Brain microvascular endothelial cell (primary cell): ENCODE measurements around the gene YDJC.

ENCODE experiments used
- DNase-seq: peaks from one replicate; pipeline ENCODE4 v3.0.0-alpha.2; 2020
- H3K27ac ChIP-seq: fragments of 250-450 bp; sonication (Bioruptor Pico); 2 replicates; pipeline ENCODE4 v1.5.1; 2020; ENCODE audit warnings: mild to moderate bottlenecking, moderate library complexity
- H3K27me3 ChIP-seq: fragments of 250-450 bp; sonication (Bioruptor Pico); replicated peaks from 2 replicates; pipeline ENCODE4 v1.5.1; 2020; ENCODE audit warnings: mild to moderate bottlenecking
- H3K36me3 ChIP-seq: fragments of 250-450 bp; sonication (Bioruptor Pico); replicated peaks from 2 replicates; pipeline ENCODE4 v1.5.1; 2020; ENCODE audit warnings: mild to moderate bottlenecking
- H3K4me3 ChIP-seq: 2 replicates; pipeline ENCODE4 v1.5.1; 2011; ENCODE audit warnings: low read depth, mild to moderate bottlenecking, control low read depth, low read length, moderate library complexity
- CTCF ChIP-seq: IDR thresholded peaks from 2 replicates; pipeline ENCODE4 v1.5.1; 2011; ENCODE audit warnings: low read depth, mild to moderate bottlenecking, moderate library complexity, low read length, control low read depth, inconsistent platforms; ENCODE audit errors: missing control alignments
- in situ Hi-C: cut with HindIII; loops from 2 replicates; pipeline ENCODE4 v1.10.0; 2017; ENCODE audit warnings: low sequenced_read_pairs, low pct_ligation_motif_present

The YDJC gene

GRCh38 chr22:21663738-21664137, 33.9 kb upstream of the YDJC start:
- no peaks in the 10 kb centered on the region for H3K36me3 ChIP-seq
- H3K27me3 ChIP-seq, result peaks cover 5% of the 10 kb centered on the region
- H3K4me3 ChIP-seq, result no peak overlapping the region
- in situ Hi-C loops, result no loop called here
- no peak for DNase-seq
- H3K27ac ChIP-seq, result no peak overlapping the region
- TF ChIP-seq CTCF, result no peak

DNA sequence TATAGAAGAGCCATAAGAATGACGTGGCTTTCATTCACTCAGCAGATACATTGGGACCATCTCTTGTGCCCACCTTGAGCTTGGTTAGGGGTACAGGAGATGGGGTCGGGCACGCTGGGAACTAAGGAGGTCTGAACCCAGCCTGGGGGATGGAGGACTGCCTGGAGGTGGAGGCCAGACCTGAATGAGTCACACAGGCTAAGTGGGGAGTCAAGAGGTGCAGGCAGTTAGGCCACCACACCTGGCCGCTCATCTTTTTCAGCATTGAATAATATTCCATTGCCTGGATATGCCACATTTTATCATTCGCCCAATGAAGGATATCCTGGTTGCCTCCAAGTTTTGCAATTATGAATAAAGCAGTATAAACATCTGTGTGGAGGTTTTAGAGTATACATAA, 32.2 kb upstream of the YDJC start:
- Histone ChIP-seq H3K27me3 (peaks cover 5% of the 10 kb centered on the region), H3K4me3 (no peak overlapping the region), H3K27ac (no peak overlapping the region), H3K36me3 (no peaks in the 10 kb centered on the region)
- in situ Hi-C loops, result no loop called here
- no peak for TF ChIP-seq CTCF
- no peak for DNase-seq

DNA sequence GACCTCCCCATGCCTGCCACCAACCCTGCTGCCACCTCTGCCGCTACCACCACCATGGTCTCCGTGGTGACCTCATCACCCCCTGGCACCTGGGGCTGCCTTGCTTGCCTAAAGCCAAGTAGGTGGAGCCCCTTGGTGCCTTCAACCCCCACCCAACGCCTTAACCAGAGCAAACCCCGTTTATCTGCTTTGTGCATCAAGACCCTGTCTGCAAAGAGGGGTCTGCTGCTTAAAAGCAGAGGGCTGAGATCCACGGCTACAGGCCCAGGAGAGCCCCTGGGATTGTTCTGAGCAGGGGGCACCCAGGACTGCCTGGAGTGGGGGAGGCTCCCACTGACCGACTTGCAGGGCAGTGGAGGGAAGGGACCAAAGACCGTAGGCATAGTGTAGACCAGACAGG, 31.1 kb upstream of the YDJC start:
- H3K4me3 ChIP-seq, result no peak overlapping the region
- TF ChIP-seq CTCF, result no peak
- in situ Hi-C loops, result no loop called here
- no peak for DNase-seq
- no peaks in the 10 kb centered on the region for H3K36me3 ChIP-seq
- H3K27ac ChIP-seq, result no peak overlapping the region
- peaks cover 5% of the 10 kb centered on the region for H3K27me3 ChIP-seq

GRCh38 chr22:21659864-21660525, 30.2 kb upstream of the YDJC start:
- peaks cover 2% of the 10 kb centered on the region for H3K36me3 ChIP-seq
- no peak for TF ChIP-seq CTCF
- H3K4me3 ChIP-seq, result no peak overlapping the region
- in situ Hi-C loops, result no loop called here
- no peak for DNase-seq
- H3K27me3 ChIP-seq, result peaks cover 5% of the 10 kb centered on the region
- H3K27ac ChIP-seq, result no peak overlapping the region

GRCh38 chr22:21657360-21658032, 27.7 kb upstream of the YDJC start:
- H3K27ac ChIP-seq, result no peak overlapping the region
- DNase-seq, result no peak
- peaks cover 8% of the 10 kb centered on the region for H3K36me3 ChIP-seq
- peak overlapping the region; percentile 54 for H3K4me3 ChIP-seq
- TF ChIP-seq CTCF, result peak; percentile 2
- in situ Hi-C loops, result no loop called here
- H3K27me3 ChIP-seq, result peaks cover 5% of the 10 kb centered on the region

- peak overlapping the region; percentile 54 for H3K4me3 ChIP-seq
- H3K36me3 ChIP-seq, result peaks cover 8% of the 10 kb centered on the region
- H3K27me3 ChIP-seq, result peaks cover 5% of the 10 kb centered on the region
- no peak for TF ChIP-seq CTCF
- no peak overlapping the region for H3K27ac ChIP-seq
- in situ Hi-C loops, result no loop called here
- no peak for DNase-seq
Observed at GRCh38 chr22:21657020-21657359, 27.2 kb upstream of the YDJC start.
